T-helper 2 cell (primary cell): ENCODE results near the gene ENTPD6.

ENCODE experiments used
- DNase-seq, 5 experiments: peaks; one replicate each; pipeline versions ENCODE4 v3.0.0 to v3.0.0-alpha.2; 2012 to 2022

Gene ENTPD6

DNA sequence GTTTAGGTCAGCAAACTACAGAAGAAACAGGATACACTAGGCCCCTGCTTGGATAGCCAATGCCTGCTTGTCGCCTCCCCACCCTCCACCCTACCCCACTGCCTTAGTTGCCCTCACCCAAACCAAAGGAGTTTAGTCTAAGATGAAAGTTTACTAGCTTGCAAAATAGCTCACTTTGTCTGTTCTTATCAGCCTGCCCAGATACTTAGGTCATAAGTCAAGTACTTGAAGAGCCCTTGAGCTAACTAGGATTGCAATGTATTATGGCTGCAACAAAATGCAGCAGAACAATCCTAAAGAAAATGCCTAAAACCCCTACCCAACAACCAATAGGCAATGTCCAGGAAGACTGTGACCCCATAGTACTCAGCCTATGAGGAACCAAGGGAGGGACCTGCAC, 7.3 kb upstream of the ENTPD6 start:
- DNase-seq: no peak

DNA sequence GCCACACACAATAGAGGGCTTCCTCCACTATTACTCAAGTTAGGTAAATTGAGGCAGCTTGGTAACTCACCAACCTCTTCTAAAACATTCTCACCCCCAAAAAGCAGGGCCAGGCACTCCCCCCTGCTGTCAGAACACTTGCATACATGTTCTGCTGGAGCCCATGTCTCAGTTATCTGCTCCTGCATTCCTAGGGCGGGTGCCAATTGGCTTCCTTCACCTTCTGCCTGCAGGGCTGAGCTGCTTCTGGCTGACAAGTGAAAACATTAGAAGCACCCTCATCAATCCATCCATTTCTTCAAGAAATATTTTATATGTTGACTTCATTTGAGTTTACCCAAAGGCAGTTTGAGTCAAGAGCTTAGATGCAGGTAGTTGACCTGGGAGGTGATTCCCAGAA, 4.5 kb upstream of the ENTPD6 start:
- DNase-seq: no peak

DNA sequence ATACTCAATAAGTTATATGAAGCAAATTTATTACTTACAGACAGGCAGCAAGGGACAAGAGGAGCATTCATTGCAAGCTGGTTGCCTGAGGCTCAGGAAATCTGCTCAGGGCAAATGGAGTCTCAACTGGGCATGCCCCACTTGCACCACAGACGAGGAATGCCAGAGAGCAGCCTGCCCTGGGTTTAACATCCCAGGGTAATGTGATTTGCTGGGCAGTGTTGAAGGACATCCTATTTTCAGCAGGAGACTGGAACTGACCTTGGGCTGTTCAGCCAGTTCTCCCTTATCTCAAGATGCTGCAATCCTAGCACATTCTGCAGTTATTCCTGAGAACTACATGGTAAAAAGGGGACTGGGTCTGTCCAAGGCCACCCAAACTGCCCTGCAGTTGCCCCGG, 3.8 kb upstream of the ENTPD6 start:
- DNase-seq: no peak

DNA sequence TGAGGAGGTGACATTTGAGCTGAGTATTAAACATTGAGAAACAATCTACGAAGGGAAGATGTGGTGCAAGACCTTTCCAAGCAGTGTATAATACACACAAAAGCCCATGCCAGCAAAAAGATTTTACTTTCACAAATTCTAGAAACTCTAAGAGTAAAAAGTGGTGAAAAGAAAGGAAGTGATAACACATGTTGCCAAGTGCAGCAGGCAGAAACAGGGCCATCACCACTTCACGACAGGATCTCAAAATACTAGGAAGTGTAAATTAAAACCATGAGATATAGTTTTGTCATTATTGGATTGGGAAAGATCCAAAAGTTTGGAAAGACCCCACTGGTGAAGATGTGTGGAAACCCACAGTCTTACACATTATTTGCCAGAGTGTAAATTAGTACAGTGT, 1.7 kb upstream of the ENTPD6 start:
- no peak for DNase-seq

DNA sequence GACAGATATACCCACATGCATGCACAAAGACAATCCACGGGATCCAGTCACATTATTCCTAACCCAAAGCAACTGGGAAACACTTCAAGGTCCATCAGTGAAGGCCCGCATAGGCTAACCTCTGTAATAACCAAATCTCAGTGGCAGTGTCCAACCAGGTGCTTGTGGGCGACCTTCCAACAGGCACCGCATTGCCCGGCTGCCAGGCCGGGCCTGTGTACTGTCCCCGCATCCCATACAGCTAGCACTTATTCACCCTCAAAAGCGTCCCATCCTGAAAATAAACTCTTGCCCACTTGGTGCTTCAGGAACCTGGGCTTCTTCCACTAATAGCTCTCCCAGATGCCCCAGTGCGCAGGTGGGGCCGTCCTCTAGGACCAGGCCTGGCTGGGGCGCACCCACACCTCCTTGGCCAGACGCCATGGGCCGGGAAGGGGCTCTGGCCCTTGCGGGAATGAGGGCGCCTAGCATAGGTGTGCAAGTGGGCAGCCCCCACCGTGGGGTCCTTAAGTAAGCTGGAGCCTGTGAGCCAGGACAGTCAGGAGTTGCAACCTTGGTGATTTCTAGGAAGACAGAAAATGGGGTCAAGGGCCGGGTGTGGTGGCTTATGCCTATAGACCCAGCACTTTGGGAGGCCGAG, 1.1 kb upstream of the ENTPD6 start:
- DNase-seq: no peak

DNA sequence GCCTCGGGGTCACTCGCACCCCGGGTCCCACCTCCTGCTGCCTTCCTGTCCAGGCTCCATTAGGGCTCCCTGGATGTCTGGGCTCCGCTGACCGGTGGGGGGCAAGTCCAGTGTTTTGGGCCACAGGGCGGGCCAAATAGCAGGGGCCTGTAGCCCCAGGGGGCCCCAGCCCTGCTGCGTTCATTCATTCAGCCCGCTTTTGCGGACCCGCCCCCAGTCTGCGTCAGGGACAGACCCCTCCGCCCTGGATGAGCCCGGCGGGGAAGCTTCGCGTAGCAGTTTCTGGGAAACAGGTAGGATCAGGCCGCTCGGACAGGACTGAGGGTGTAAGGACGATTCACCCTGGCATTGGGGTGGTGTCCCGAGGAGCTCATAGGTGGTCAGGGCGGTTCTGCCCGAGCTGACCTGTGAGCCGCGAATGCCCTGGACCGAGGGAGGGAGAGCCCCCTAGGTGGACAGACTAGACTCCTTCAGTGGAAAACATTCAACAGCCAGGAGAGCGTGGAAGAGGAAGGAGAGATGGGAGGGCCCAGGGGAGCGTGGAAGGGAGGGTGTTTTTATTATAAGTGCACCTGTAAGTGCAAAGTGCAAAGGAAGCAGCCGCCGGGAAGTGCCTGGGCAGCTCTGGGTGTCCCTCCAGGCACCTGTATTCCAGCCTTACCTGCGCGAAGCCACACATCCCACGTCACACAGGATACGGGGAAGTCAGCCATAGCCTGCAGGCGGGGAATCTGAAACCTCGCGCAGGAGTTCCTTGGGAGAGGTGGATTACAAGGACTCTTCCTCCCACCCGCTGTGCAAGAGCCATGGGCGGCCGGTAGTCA, 662 bp downstream of the ENTPD6 start:
- DNase-seq: peak in 2 of 5 experiments; percentile 24 to 26

DNA sequence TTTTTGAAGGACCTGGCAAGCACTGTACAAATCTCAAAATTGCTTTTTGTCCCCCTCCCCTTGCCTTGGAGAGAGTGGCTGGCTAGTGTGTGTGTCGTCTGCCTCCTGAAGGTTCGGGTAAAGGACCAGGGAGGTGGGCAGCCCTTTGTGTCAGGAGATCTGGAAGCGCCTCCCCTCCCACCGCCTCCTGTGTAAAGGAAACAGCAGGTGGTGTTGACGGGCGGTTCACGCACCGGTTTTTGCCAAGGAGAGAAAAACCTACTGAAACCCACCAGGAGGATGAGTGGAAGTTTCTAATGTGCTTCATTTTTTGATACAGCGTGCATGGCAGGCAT, 1.2 kb downstream of the ENTPD6 start:
- DNase-seq: no peak

DNA sequence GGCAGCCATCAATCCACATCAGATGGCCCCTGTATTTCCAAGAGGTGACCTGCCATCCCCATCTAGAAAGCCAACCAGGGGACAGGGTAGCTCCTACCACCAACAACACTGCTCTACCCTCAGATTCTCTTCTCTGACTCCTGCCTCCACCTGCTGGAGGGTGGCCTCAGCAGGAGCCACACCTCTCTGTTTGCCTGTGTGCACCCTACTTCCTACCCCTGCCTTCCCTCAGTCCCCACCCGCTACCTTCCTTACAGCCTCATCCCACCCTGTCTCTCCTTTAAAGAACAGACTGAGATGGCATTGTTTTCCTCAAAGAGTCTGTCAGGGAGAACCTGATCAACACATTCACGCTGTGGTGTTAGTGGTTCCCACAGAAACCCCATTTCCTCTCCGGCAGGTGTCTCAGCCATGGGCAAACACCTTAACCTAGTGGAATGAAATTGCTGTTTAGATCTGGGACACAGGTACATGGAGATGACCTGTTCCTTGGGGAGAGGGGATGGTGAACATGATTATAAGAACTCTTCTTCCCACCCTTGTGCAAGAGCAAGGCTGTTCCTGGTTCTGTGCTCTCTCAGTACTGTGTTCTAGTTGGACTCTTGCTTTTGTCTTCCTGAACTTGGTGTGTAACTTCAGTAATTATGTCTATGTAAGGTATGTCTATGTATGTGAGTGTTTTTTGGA, 1.8 kb downstream of the ENTPD6 start:
- DNase-seq: peak in 2 of 5 experiments; percentile 23 to 49

DNA sequence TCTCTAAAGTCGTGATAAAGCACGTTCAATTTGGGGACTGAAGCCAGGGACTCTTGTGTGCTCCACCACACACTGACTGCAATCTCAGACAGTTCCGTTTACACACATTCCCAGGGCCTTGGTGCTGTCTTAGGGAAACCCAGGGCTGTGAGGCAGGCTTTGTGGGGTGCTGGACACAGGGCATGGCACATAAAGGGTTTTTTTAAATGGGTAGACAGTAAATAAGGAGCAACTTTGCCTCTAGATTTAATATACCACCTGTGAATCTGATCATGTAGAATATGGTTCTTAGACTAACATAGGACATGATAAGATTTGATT, 2.3 kb downstream of the ENTPD6 start:
- no peak for DNase-seq

DNA sequence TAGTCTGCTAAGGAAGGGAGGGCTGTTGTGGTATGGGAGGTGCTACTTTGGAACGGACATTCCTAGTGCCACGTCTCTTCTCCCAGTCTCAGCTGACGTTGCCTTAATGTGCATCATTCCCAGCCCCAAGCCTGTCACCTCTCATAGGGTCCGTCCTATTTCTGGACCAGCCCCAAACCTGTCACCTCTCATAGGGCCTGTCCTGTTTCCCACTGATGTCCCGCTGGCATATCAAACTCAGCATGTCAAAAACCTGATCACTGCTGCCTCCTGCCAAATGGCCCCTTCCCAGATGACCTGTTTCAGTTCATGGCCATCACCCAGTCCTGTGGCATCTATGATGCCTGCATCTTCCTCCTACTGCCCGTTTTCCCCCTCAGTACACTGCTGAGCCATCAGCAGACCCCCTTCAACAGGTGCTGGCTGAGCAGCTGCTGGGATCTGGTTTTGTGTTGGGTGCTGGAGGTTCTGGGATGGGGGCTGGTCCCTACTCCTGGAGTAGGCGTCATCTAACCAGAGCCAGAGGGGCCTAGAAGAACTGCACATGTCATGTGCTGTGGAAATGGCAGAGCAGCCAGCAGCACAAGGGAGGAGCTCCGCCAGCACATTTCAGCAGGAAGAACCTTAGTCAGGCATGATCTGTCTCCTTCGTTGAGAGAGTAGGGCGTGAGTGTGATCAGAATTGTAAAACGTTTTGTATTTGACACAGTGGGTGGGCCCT, 3.3 kb downstream of the ENTPD6 start:
- no peak for DNase-seq

DNA sequence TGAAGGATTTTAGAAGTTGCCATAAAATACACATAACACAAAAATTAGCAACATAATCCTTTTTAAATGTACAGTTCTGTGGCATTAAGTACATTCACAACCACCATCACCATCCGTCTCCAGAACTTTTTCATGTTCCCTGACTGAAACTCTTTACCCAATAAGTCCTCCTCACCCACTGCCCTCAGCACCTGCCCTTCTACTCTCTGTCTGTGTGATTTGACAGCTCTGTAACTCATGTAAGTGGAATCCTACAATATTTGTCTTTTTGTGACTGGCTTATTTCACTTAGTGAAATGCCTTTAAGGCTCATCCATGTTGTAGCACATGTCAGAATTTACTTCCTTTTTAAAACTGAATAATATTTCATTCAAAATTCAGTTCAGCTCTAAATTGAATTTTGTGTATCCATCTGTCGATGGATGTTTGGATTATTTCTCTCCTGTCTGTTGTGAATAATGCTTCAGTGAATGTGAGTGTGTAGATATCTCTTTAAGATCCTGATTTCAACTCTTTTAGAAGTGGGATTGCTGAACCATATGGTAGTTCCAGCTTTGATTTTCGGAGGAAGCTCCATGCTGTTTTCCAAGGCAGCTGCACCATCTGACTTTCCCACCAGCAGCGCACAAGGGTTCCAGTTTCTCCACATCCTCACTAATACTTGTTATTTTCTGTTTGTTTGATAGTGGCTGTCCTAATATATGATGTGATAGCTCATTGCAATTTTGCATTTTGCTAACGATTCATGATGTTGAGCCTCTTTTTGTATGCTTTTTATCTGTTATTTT, 4.2 kb downstream of the ENTPD6 start:
- no peak for DNase-seq

DNA sequence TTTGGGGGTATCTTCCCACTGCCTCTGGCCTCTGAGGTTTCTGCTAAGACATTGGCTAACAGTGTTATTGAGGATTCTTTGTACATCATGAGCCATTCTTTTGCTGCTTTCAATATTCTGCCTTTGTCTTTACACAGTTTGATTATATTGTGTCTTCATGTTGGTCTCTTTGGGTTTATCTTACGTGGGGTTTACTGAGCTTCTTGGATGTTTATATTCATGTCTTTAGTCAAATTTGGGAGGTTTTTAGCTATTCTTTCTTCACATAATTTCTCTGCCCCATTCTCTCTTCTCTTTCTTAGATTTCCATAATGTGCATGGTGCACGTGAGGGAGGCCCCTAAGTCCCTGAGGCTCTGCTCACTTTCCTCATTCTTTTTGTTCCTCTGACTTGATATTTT, 7.6 kb downstream of the ENTPD6 start:
- no peak for DNase-seq

DNA sequence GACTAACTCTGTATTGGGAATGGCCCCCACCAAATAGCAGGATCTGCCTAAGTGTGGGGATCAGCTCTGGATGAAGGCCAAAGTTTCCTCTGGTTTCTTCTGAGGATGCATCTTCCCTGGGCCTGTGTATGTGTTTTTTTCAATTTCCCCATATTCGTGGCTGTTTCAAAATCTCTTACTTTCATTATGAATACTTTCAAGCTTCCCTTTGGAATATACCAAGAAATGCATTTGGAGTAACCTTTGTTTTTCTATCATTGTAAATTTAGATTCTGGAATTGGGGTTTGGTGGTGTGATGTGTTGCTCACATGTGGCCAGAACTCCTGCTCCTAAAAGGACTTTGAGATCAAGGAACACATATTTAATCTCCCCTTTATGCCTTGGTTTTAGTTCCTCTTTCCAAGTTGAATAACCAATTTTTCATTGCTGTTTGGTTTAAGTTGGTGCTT, 8.4 kb downstream of the ENTPD6 start:
- DNase-seq: no peak

DNA sequence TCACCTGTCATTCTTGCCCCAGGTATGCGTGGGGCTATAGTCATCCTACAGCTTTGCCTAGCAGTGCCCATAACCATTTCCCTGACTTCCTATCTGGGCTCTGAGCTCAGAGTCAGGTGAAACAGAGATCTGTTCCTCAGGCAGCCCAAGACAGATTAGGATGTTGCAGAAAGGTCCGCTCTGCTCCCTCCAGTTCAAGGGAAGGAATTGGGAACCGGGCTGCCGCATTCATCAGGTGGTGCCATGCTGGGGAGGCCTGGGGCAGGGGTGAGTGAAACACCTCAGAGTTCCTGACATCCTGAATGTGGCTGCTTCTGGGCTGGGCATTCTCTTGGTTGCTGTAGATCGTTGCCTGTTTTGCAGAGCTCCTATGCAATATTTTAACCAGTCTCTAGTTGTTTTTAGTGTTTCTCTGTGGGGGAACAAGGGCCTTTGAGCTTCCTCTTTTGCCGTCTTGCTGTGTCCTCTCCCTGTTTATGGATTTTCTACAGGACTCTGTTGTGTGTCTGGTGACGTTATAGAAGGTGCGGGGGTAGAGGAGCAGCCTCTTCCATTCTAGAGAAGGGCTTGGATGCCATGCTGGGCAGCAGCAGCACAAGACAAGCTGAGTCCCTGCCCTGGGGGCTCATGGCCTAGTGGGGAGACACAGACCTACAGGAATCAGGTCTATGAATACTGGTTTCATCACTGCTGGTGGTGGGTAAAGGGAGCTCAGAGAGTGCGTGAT, 9.2 kb downstream of the ENTPD6 start:
- no peak for DNase-seq

DNA sequence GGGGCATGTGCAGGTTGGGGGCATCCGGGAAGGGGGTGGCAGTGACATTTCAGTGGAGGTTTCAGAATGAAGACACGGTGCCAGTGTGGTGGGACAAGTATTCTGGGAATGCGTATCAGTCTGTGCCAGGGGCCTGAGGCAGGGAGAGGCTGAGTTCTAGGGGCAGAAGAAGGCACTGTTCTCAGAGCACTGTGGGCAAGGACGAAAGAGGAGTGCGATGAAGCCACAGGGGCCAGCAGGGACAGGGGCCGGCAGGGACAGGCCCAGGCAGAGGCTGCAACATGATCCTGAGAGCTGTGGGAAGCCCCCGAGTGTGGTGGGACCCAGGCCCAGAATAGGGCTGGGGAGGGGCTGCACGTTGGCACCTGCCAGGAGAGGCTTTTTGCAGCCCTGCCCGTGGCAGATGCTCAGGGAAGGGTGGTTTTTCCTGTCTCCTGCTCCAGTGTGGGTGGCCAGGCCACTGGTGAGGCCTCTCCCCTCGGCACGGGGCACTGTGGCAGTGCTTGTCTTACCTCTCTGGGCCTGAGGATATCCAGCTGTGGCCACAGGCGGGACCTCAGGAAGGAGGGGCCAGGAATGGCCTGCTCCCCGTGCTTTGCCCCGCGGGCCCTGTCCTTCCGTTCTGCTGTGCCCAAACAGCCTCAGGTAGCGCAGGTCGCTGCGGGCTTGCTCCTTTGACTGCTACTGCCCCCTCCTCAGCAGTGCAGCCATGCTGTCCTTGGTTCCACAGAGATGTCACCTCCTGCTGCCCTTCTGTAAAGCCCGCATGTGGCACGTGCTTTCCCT, 10.0 kb downstream of the ENTPD6 start:
- DNase-seq: no peak

DNA sequence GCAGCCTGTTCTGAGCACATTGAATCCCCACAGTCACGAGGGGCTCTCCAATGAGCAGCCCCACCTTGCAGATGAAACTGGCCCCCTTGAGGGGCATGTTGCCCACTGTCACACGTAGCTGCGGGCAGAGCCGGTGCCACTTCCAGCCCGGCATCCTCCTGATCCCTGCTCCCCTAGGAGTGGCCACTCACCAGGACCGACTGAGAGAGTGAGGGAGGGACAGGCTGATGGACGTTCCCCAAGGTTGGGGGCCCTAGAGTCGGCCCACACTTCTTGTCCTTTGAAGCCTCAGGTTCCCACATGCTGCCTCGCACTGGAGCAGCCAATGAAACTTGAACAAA, 10.5 kb downstream of the ENTPD6 start:
- no peak for DNase-seq

DNA sequence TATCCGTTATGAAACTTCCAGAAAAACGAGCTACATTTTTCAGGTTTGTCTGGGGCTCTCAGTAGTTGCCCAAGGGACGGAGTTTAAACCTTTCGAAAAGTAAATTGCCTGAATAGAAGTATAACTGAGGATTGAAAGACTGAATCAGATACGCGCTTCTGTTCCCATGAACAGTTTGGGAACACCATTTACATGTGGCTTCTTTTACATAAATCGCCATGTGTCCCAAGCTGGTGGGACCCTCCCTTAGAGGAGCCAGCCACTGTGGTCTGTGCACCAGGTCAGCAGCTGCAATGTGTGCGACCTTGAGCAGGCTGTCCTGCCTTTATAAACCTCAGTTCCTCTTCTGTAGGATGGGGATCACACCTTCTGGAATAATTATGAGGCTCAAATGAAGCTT, 11.0 kb downstream of the ENTPD6 start:
- no peak for DNase-seq

DNA sequence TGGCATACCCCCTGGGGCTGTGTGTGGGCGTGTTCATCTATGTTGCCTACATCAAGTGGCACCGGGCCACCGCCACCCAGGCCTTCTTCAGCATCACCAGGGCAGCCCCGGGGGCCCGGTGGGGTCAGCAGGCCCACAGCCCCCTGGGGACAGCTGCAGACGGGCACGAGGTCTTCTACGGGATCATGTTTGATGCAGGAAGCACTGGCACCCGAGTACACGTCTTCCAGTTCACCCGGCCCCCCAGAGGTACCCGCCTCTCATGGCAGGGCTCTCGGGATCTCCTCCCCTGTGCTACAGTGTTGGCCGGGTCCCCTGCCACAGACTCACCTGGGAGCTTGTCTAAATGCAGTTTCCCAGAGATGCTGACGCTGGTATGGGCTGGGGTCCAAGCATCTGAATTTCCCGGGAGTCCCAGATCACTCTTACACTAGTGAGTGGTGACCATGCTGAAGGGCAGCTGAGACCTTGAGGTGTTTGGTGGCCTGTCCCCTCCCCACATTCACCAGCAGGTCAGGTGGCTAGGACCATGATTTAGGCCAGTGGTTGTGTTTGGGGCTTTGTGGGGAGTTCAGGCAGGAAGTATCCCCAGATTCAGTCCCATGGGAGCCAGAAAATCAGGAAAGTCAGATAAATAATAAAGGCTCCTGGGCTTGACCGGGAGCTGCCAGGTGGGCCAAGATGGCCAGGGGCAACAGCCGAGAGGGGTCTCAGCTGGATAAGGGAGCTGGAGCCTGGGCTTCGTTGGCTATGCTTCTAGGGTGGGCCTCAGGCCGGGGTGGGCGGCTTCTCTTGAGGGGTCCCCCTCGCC, 11.8 kb downstream of the ENTPD6 start:
- DNase-seq: no peak

DNA sequence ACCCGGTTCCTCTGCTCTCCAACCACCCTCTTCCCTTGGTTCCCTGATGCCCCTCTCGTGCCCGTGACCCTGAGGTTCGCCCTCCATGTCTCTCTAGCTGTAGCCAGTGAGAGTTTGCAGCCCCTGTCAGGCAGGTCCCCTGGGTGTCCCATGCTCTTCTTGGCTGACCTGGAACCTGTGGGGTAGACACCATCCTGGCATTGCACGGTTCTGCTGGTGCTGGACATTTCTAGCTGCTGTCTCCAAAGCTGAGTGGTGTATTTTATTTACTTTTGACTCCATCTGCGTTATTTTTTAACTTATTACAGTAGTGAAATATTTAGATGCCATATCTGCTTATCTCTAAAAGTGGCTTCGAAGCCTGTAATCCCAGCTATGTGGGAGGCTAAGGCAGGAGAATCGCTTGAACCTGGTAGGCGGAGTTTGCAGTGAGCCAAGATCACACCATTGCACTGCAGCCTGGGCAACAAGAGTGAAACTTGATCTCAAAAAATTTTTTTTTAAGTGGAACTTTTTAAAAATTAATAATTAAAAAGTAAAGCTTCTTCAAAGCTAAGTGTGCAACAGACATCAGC, 12.5 kb downstream of the ENTPD6 start:
- DNase-seq: no peak

DNA sequence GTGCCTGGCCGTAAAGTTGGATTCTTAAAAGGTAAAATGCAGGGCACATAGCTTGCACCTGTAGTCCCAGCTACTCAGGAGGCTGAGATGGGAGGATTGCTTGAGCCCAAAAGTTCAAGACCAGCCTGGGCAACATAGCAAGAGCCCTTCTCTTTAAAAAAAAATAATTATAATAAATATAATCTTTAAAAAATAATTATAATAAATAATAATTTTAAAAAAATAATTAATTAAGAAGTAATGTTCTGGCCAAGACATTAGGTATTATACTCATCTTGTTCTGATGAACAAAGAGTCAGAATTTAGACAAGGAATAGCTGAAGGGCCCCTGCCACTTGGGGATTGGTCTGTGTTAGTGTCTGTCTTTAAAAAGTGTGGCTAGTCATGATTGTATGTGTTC, 13.9 kb downstream of the ENTPD6 start:
- DNase-seq: no peak
